Tibial artery (tissue), 4 donors: ENCODE measurements around the gene KIF24.
"Not testable (repeated sequence)": the region's sequence is repeated elsewhere in the genome, so short reads cannot be mapped to it uniquely, and the experiment has no call there.

ENCODE experiments used
- DNase-seq, 2 donors: peaks; one replicate each; pipeline ENCODE4 v3.0.0-alpha.2; 2019
- H3K27ac ChIP-seq, 2 donors: fragments of 200-600 bp; sonication (generic) in 1 of 2; 1 replicate in 1 of 2; 2 replicates in 1 of 2; pipeline ENCODE4 v1.5.1; 2018 to 2019; ENCODE audit warnings: mild to moderate bottlenecking in 1 of 2
- H3K27me3 ChIP-seq, 2 donors: fragments of 200-600 bp; sonication (generic) in 1 of 2; one replicate each; pipeline versions ENCODE4 v1.5.1 to v1.6.0; 2016 to 2019
- H3K36me3 ChIP-seq, 3 donors: fragments of 200-600 bp; sonication (generic) in 2 of 3; one replicate each; pipeline ENCODE4 v1.5.1; 2016 to 2019; ENCODE audit warnings: mild to moderate bottlenecking in 2 of 3
- H3K4me1 ChIP-seq, 4 donors: fragments of 200-600 bp; sonication (generic) in 2 of 4; 1 replicate in 3 of 4; 2 replicates in 1 of 4; pipeline ENCODE4 v1.5.1; 2016 to 2019
- H3K4me3 ChIP-seq, 2 donors: fragments of 200-600 bp; sonication (generic) in 1 of 2; 1 replicate in 1 of 2; 2 replicates in 1 of 2; pipeline ENCODE4 v1.5.1; 2018 to 2019; ENCODE audit warnings: mild to moderate bottlenecking in 2 of 2
- H3K9me3 ChIP-seq, 3 donors: fragments of 200-600 bp; sonication (generic) in 1 of 3; one replicate each; pipeline ENCODE4 v1.5.1; 2016 to 2019
- intact Hi-C: fragments of 100-400 bp; cut with DNase I; formaldehyde crosslinking; loops from one replicate; pipeline ENCODE4 v1.15.0; 2023; ENCODE audit warnings: low total_unique reads
- TF ChIP-seq, protein P1 (sequence below), 2 experiments: fragments of 200-600 bp in 1 of 2; fragments of 450-650 bp in 1 of 2; IDR thresholded peaks; one replicate each; pipeline ENCODE4 v1.5.1; 2017 to 2019; ENCODE audit warnings: antibody characterized with exemption in 2 of 2, mild to moderate bottlenecking in 1 of 2, moderate library complexity in 1 of 2

The KIF24 gene

DNA sequence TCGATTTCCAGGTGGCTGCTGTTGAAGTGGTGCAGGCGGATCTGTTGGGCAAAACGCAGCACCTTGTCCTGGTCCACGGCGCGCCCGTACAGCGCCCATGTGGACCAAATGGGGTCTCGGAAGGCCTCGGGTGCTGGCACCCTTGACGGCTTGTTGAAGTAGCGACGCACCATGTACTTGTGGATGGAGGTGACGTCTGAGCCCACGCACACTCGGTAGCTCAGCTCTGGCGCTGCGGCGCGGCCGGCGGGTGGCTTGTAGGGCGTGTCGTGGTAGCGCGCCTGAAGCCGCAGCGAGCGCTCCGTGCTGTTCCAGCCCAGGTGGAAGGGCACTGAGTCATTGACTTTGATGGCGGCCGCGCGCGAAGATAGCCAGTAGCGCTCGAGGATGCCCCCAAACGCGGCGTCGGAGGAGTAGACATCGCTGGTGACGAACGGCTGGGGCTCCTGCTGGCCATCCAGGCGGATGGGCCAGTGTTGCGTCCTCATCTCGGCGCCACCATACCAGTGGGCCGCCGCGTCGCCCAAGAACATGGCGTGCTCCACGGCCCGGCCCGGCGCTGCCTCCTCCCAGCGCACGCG lies 42.9 kb upstream of the KIF24 start:
- intact Hi-C loops, result no loop called here
- no peak for DNase-seq

DNA sequence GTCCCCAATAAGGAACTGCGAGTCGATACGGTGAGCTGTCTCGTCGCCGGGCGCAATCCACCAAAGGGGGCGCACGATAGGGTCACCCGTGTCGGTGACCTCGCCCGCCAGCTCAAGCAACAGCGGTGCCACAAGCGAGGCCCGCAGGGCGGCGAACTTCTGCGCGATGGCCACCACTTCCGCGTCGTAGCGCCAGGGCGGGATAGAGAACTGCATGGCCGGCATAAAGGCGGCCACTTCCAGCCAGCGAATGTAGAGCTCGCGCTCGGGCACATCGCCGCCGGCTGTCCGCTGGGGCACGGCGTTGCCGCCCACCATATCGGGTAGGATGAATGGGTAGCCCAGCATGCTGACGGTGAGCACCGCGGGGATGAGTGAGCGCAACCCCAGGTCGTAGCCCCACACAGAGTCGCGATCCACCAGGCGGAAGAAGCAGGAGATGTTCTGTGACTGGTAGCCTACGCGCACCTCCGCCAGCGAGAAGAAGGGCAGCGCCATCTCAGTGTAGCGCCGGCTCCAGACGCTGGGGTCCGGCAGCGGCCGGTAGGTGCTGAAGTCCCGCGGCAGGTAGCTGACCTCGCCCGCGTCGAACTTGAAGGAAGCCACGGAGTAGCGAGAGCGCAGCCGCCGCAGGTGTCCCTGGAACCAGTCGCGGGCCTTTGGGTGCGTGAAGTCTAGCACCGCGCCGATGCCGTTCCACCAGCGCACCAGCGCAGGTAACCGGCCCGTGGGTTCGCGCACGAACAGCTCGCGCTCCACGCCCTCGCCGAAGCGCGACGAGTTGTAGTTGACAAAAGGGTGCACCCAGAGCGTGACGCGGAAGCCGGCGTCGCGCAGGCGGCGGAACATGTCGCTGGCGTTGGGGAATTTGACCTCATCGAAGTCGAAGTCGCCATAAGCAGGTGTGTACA lies 42.2 kb upstream of the KIF24 start:
- Histone ChIP-seq H3K4me3 (no peak overlapping the region), H3K9me3 (peaks cover 0 to 12% (median 0%) of the 10 kb centered on the region in 3 donors), H3K27me3 (peaks cover 0 to 18% of the 10 kb centered on the region in 2 donors), H3K4me1 (peaks cover 0 to 7% (median 3%) of the 10 kb centered on the region in 4 donors), H3K36me3 (peaks cover 7 to 40% (median 30%) of the 10 kb centered on the region in 3 donors), H3K27ac (no peak overlapping the region)
- TF ChIP-seq, protein P1, sequence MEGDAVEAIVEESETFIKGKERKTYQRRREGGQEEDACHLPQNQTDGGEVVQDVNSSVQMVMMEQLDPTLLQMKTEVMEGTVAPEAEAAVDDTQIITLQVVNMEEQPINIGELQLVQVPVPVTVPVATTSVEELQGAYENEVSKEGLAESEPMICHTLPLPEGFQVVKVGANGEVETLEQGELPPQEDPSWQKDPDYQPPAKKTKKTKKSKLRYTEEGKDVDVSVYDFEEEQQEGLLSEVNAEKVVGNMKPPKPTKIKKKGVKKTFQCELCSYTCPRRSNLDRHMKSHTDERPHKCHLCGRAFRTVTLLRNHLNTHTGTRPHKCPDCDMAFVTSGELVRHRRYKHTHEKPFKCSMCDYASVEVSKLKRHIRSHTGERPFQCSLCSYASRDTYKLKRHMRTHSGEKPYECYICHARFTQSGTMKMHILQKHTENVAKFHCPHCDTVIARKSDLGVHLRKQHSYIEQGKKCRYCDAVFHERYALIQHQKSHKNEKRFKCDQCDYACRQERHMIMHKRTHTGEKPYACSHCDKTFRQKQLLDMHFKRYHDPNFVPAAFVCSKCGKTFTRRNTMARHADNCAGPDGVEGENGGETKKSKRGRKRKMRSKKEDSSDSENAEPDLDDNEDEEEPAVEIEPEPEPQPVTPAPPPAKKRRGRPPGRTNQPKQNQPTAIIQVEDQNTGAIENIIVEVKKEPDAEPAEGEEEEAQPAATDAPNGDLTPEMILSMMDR (IDR thresholded peaks at IDR 0.05), result no peak
- no peak for DNase-seq
- intact Hi-C loops, result no loop called here

More for the DNA sequence above, 42.9 kb upstream of the KIF24 start:
- peaks cover 0 to 12% (median 4%) of the 10 kb centered on the region in 4 donors for H3K4me1 ChIP-seq
- no peak overlapping the region for H3K27ac ChIP-seq
- TF ChIP-seq, protein P1 (IDR thresholded peaks at IDR 0.05), result no peak
- H3K4me3 ChIP-seq, result no peak overlapping the region
- peaks cover 0 to 12% (median 0%) of the 10 kb centered on the region in 3 donors for H3K9me3 ChIP-seq
- peaks cover 0 to 18% of the 10 kb centered on the region in 2 donors for H3K27me3 ChIP-seq
- peaks cover 7 to 40% (median 30%) of the 10 kb centered on the region in 3 donors for H3K36me3 ChIP-seq

DNA sequence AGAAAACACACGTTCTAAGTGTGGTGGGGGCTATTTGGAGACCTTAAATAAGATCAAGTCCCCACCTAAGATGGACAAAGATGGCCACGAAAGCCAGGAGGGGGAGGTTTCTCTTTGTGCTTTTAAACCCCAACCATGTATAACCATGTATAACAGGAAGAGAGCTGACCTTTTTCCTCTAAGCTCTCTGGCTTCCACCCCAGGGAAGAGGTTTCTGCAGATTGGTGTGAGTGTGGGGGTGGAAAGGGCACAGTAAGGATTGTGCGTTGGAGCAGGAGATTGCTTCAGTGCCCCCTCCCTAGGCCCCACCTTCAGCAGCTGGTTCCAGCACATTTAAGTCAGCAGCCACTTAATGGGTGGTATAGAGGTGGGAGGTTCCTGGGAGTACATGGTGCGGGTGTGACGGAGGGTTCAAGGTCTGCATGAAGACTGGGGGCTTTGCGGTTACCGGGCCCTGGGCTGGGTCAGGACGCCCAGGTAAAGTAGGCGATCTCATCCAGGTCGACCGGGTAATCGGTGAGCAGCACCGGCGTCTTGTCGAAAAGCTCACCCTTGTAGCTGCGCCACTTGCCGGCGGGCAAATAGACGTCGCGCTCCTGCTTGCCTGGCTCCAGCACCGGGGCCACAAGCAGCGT lies 41.4 kb upstream of the KIF24 start:
- Histone ChIP-seq H3K4me1 (no peaks in the 10 kb centered on the region), H3K36me3 (peaks cover 7 to 40% (median 30%) of the 10 kb centered on the region in 3 donors), H3K9me3 (peaks cover 0 to 12% (median 0%) of the 10 kb centered on the region in 3 donors), H3K4me3 (no peak overlapping the region), H3K27me3 (peaks cover 0 to 18% of the 10 kb centered on the region in 2 donors), H3K27ac (no peak overlapping the region)
- TF ChIP-seq, protein P1 (IDR thresholded peaks at IDR 0.05), result no peak
- no peak for DNase-seq
- intact Hi-C loops, result no loop called here

DNA sequence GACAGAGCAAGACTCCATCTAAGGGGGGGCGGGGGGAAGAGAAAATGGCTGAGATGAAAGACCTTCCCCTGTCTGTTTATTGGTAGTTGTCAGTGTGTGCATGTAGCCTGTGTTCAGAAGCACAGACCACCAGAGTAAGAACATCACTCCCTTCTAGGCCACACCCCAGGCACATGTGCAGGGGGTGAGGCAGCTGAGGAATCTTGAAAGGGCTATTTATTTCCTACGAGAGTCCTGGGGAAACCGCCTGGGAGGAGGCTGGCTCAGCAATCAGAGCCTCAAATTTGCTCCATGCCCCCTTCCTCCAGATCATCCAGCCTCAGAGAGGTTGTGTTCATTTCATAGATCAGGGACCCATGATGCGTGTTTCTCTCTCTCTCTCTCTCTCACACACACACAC lies 40.6 kb upstream of the KIF24 start:
- intact Hi-C loops, result no loop called here
- no peak for DNase-seq
- peaks cover 0 to 12% (median 0%) of the 10 kb centered on the region in 3 donors for H3K9me3 ChIP-seq
- peaks cover 0 to 18% of the 10 kb centered on the region in 2 donors for H3K27me3 ChIP-seq
- H3K36me3 ChIP-seq, result peaks cover 7 to 40% (median 30%) of the 10 kb centered on the region in 3 donors
- no peak overlapping the region for H3K27ac ChIP-seq
- TF ChIP-seq, protein P1 (IDR thresholded peaks at IDR 0.05), result no peak
- no peaks in the 10 kb centered on the region for H3K4me1 ChIP-seq
- H3K4me3 ChIP-seq, result no peak overlapping the region

DNA sequence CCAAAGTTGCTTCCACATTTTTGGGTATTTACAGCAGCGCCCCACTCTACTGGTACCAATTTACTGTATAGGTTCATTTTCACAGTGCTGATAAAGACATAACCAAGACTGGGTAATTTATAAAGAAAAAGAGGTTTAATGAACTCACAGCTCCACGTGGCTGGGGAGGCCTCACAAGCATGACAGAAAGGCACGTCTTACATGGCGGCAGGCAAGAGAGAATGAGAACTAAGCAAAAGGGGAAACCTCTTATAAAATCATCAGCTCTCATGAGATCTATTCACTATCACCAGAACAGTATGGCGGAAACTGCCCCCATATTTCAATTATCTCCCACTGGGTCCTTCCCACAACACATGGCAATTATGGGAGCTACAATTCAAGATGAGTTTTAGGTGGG lies 39.7 kb upstream of the KIF24 start:
- H3K27ac ChIP-seq, H3K4me3 ChIP-seq, DNase-seq, H3K4me1 ChIP-seq, intact Hi-C loops: not testable (repeated sequence)
- H3K9me3 ChIP-seq, result peaks cover 0 to 12% (median 0%) of the 10 kb centered on the region in 3 donors
- H3K36me3 ChIP-seq, result peaks cover 7 to 40% (median 30%) of the 10 kb centered on the region in 3 donors
- peaks cover 0 to 18% of the 10 kb centered on the region in 2 donors for H3K27me3 ChIP-seq

DNA sequence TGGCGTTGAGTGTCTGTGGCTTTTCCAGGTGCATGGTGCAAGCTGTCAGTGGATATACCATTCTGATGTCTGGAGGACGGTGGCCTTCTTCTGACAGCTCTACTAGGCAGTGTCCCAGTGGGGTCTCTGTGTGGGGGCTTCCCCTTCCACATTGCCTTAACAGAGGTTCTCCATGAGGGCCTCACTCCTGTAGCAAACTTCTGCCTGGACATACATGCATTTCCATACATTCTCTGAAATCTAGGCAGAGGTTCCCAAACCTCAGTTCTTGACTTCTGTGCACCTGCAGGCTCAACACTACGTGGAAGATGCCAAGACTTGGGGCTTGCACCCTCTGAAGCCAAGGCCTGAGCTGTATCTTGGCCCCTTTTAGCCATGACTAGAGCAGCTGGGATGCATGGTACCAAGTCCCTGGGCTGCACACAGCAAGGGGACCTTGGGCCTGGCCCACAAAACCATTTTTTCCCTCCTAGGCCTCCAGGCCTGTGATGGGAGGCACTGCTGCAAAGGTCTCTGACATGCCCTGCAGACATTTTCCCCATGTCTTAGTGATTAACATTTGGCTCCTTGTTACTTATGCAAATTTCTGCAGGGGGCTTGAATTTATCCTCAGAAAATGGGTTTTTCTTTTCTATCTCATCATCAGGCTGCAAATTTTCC lies 38.8 kb upstream of the KIF24 start:
- peaks cover 0 to 12% (median 0%) of the 10 kb centered on the region in 3 donors for H3K9me3 ChIP-seq
- H3K27me3 ChIP-seq, result peaks cover 0 to 18% of the 10 kb centered on the region in 2 donors
- H3K4me3 ChIP-seq, H3K27ac ChIP-seq, DNase-seq, H3K4me1 ChIP-seq, intact Hi-C loops: not testable (repeated sequence)
- H3K36me3 ChIP-seq, result peaks cover 7 to 40% (median 30%) of the 10 kb centered on the region in 3 donors
